ENCODE data around the gene TPPP. TPM values are rescaled to one million over a fixed set of nuclear protein-coding genes. Genes with fewer than 3 reads are reported as not detected.

The TPPP gene
- total RNA-seq, 1 experiment from 2014 or later, result 1.8 TPM

DNA sequence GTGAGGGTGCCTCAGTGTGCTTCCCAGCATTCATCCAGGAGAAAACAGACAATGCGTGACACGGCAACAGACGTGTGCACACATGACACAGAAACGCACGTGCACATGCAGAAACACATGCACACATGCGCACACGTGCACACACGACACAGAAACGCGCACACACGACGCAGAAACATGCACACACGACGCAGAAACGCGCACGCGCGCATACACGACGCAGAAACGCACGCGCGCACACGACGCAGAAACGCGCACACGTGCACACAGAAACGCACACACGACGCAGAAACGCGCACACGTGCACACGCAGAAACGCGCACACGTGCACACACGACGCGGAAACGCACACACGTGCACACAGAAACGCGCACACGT lies 16.5 kb downstream of the TPPP start:
- Mint-ChIP-seq H3K4me1 (0 out of 2 replicates have a peak, but pooled peaks cover 5% of the 10 kb centered on the region), H3K36me3 (no peaks in the 10 kb centered on the region), H3K4me3 (no peak overlapping the region), H3K27me3 (ENCODE audit: low read depth) (peaks cover 17% of the 10 kb centered on the region), H3K27ac (no peak overlapping the region), H3K9me3 (no peaks in the 10 kb centered on the region)
- CTCF ChIA-PET, result interaction anchor here (1.0 kb wide), 1 partner anchor 82 kb away, joined by 3 read pairs; no protein-coding TSS in a partner anchor
- no peak for DNase-seq (ENCODE audit: low spot score)
- no peak for TF ChIP-seq TP53 (CRISPR knock-in tag; IDR thresholded peaks at IDR 0.05)
- no peak for TF ChIP-seq FOXK1 (CRISPR knock-in tag; IDR thresholded peaks at IDR 0.05)
- no peak for TF ChIP-seq ZNF263 (CRISPR knock-in tag; IDR thresholded peaks at IDR 0.05; ENCODE audit: low read depth)
- TF ChIP-seq, protein P1, sequence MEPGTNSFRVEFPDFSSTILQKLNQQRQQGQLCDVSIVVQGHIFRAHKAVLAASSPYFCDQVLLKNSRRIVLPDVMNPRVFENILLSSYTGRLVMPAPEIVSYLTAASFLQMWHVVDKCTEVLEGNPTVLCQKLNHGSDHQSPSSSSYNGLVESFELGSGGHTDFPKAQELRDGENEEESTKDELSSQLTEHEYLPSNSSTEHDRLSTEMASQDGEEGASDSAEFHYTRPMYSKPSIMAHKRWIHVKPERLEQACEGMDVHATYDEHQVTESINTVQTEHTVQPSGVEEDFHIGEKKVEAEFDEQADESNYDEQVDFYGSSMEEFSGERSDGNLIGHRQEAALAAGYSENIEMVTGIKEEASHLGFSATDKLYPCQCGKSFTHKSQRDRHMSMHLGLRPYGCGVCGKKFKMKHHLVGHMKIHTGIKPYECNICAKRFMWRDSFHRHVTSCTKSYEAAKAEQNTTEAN (CRISPR knock-in tag; IDR thresholded peaks at IDR 0.05), result no peak
- no peak for TF ChIP-seq SMAD3 (CRISPR knock-in tag; IDR thresholded peaks at IDR 0.05; ENCODE audit: borderline replicate concordance)
- no peak for TF ChIP-seq ZNF423 (CRISPR knock-in tag; IDR thresholded peaks at IDR 0.05)
- TF ChIP-seq ZNF121 (CRISPR knock-in tag; IDR thresholded peaks at IDR 0.05), result no peak
- POLR2A ChIA-PET, result no interaction called here
- no peak for ATAC-seq

DNA sequence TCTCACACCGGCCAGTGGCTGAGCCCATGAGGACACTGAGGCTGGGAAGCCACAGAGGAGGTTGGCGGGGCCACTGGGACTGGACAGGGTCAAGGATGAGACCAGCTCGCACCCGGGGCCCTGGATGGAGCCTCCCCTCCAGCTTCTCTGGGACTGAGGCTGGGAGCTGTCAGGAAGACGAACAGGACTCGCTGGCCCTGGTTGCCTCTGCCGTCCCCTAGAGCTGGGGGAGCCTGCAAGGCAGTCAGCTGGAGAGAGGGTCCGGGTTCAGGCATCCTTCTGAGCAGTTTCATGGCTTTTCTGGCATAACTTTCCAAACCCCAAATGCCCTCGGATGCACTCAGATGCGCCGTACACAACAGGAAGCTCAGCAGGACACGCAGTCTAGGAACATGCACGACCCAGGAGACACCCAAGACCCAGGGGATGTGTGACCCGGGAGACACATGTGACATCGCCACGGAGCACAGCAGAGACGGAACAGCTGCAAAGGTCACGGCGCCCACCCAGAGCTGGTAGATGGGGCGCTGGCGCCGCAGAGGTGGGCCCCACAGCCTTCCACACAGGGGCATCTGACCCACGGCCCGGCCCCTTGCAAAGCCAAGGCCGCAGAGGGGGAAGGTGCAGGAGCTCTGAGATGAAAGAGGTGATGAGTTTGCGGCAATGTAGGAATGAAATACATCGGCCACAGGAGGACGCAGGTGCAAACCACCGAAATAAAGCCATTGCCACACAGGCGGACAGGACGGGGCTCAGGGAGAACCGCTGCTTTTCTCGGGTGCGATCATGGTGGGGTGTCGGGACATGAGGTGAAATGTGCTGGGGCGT lies 17.1 kb downstream of the TPPP start:
- TF ChIP-seq CREM (CRISPR knock-in tag; IDR thresholded peaks at IDR 0.05) (no peak), RORB (CRISPR knock-in tag; IDR thresholded peaks at IDR 0.05) (no peak), SP1 (CRISPR knock-in tag; conservative IDR thresholded peaks at IDR 0.05) (no peak), MYBL2 (CRISPR knock-in tag; IDR thresholded peaks at IDR 0.05) (no peak), HMGA2 (CRISPR knock-in tag; IDR thresholded peaks at IDR 0.05) (no peak), ZNF423 (CRISPR knock-in tag; IDR thresholded peaks at IDR 0.05) (no peak), ZNF263 (CRISPR knock-in tag; IDR thresholded peaks at IDR 0.05; ENCODE audit: low read depth) (no peak), OVOL2 (CRISPR knock-in tag; IDR thresholded peaks at IDR 0.05; ENCODE audit: borderline replicate concordance) (no peak), TP53 (CRISPR knock-in tag; IDR thresholded peaks at IDR 0.05) (no peak), ZNF121 (CRISPR knock-in tag; IDR thresholded peaks at IDR 0.05) (no peak)
- TF ChIP-seq, protein P2, sequence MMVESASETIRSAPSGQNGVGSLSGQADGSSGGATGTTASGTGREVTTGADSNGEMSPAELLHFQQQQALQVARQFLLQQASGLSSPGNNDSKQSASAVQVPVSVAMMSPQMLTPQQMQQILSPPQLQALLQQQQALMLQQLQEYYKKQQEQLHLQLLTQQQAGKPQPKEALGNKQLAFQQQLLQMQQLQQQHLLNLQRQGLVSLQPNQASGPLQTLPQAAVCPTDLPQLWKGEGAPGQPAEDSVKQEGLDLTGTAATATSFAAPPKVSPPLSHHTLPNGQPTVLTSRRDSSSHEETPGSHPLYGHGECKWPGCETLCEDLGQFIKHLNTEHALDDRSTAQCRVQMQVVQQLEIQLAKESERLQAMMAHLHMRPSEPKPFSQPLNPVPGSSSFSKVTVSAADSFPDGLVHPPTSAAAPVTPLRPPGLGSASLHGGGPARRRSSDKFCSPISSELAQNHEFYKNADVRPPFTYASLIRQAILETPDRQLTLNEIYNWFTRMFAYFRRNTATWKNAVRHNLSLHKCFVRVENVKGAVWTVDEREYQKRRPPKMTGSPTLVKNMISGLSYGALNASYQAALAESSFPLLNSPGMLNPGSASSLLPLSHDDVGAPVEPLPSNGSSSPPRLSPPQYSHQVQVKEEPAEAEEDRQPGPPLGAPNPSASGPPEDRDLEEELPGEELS (CRISPR knock-in tag; IDR thresholded peaks at IDR 0.05), result no peak
- TF ChIP-seq, protein P3, sequence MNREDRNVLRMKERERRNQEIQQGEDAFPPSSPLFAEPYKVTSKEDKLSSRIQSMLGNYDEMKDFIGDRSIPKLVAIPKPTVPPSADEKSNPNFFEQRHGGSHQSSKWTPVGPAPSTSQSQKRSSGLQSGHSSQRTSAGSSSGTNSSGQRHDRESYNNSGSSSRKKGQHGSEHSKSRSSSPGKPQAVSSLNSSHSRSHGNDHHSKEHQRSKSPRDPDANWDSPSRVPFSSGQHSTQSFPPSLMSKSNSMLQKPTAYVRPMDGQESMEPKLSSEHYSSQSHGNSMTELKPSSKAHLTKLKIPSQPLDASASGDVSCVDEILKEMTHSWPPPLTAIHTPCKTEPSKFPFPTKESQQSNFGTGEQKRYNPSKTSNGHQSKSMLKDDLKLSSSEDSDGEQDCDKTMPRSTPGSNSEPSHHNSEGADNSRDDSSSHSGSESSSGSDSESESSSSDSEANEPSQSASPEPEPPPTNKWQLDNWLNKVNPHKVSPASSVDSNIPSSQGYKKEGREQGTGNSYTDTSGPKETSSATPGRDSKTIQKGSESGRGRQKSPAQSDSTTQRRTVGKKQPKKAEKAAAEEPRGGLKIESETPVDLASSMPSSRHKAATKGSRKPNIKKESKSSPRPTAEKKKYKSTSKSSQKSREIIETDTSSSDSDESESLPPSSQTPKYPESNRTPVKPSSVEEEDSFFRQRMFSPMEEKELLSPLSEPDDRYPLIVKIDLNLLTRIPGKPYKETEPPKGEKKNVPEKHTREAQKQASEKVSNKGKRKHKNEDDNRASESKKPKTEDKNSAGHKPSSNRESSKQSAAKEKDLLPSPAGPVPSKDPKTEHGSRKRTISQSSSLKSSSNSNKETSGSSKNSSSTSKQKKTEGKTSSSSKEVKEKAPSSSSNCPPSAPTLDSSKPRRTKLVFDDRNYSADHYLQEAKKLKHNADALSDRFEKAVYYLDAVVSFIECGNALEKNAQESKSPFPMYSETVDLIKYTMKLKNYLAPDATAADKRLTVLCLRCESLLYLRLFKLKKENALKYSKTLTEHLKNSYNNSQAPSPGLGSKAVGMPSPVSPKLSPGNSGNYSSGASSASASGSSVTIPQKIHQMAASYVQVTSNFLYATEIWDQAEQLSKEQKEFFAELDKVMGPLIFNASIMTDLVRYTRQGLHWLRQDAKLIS (CRISPR knock-in tag; IDR thresholded peaks at IDR 0.05; ENCODE audit: borderline replicate concordance), result no peak
- TF ChIP-seq, protein P4, sequence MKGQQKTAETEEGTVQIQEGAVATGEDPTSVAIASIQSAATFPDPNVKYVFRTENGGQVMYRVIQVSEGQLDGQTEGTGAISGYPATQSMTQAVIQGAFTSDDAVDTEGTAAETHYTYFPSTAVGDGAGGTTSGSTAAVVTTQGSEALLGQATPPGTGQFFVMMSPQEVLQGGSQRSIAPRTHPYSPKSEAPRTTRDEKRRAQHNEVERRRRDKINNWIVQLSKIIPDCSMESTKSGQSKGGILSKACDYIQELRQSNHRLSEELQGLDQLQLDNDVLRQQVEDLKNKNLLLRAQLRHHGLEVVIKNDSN (CRISPR knock-in tag; IDR thresholded peaks at IDR 0.05), result no peak
- POLR2A ChIA-PET, result no interaction called here
- Mint-ChIP-seq H3K4me1 (0 out of 2 replicates have a peak, but pooled peaks cover 5% of the 10 kb centered on the region), H3K36me3 (no peaks in the 10 kb centered on the region), H3K4me3 (no peak overlapping the region), H3K27ac (no peak overlapping the region), H3K27me3 (ENCODE audit: low read depth) (peaks cover 17% of the 10 kb centered on the region), H3K9me3 (no peaks in the 10 kb centered on the region)
- ATAC-seq, result no peak
- DNase-seq (ENCODE audit: low spot score), result no peak
- CTCF ChIA-PET, result interaction anchor here (1.0 kb wide), 1 partner anchor 82 kb away, joined by 3 read pairs; no protein-coding TSS in a partner anchor
